Omental fat pad (tissue), 4 donors: ENCODE measurements around the gene HAUS6. TPM values are rescaled to one million over a fixed set of nuclear protein-coding genes. Genes with fewer than 3 reads are reported as not detected.
"Not testable (repeated sequence)": the region's sequence is repeated elsewhere in the genome, so short reads cannot be mapped to it uniquely, and the experiment has no call there.

Experiments
- ATAC-seq: fragments of 150-250 bp; one replicate; pipeline ENCODE4 v1.9.1; 2016; ENCODE audit warnings: mild to moderate bottlenecking, moderate library complexity; ENCODE audit not compliant: low FRiP score
- DNase-seq: peaks from one replicate; pipeline ENCODE4 v3.0.0-alpha.2; 2019; ENCODE audit warnings: low spot score
- total RNA-seq, 4 donors: library from RNA; depleted of rRNA; stranded (reverse); fragments of >200 nt; gene quantifications; one replicate each; pipeline ENCODE4 v1.1.0, GENCODE V29; 2016
- TF ChIP-seq, protein P1 (sequence below), 3 donors: fragments of 450-650 bp; IDR thresholded peaks; one replicate each; pipeline ENCODE4 v1.5.1; 2016 to 2017; ENCODE audit warnings: antibody characterized with exemption in 3 of 3, mild to moderate bottlenecking in 3 of 3, moderate library complexity in 2 of 3

Gene HAUS6
- total RNA-seq, 4 donors from 2014 or later: 7.5 to 14.7 (median 9.7) TPM

GRCh38 chr9:19101203-19101602, 1.5 kb downstream of the HAUS6 start:
- ATAC-seq: no peak
- DNase-seq: no peak
- TF ChIP-seq, protein P1, sequence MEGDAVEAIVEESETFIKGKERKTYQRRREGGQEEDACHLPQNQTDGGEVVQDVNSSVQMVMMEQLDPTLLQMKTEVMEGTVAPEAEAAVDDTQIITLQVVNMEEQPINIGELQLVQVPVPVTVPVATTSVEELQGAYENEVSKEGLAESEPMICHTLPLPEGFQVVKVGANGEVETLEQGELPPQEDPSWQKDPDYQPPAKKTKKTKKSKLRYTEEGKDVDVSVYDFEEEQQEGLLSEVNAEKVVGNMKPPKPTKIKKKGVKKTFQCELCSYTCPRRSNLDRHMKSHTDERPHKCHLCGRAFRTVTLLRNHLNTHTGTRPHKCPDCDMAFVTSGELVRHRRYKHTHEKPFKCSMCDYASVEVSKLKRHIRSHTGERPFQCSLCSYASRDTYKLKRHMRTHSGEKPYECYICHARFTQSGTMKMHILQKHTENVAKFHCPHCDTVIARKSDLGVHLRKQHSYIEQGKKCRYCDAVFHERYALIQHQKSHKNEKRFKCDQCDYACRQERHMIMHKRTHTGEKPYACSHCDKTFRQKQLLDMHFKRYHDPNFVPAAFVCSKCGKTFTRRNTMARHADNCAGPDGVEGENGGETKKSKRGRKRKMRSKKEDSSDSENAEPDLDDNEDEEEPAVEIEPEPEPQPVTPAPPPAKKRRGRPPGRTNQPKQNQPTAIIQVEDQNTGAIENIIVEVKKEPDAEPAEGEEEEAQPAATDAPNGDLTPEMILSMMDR (IDR thresholded peaks at IDR 0.05): no peak

- DNase-seq, ATAC-seq: not testable (repeated sequence)
Measured at GRCh38 chr9:19097431-19097830, 5.3 kb downstream of the HAUS6 start.

GRCh38 chr9:19087106-19088000, 15.4 kb downstream of the HAUS6 start:
- TF ChIP-seq, protein P1 (IDR thresholded peaks at IDR 0.05): no peak
- ATAC-seq (no peak), DNase-seq (no peak)

DNA sequence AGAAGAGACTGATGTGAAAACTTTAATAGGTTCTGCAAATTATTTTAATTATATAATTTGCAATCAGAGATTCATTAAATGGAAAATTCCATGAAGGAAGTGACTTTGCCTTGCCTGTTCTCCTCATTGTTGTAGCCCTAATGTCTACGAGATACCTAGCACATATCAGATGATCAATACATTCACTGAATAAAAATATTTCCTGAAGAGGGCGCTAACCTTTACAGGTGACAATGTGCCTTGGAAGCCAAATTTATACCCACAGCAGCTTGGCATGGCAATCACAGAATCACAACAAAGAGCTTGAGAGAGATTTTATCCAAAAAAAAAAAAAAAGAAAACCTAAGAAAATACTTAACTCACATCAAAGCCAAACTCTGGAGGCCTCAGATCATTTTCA, 17.4 kb downstream of the HAUS6 start:
- DNase-seq: no peak
- TF ChIP-seq, protein P1 (IDR thresholded peaks at IDR 0.05): no peak
- no peak for ATAC-seq

DNA sequence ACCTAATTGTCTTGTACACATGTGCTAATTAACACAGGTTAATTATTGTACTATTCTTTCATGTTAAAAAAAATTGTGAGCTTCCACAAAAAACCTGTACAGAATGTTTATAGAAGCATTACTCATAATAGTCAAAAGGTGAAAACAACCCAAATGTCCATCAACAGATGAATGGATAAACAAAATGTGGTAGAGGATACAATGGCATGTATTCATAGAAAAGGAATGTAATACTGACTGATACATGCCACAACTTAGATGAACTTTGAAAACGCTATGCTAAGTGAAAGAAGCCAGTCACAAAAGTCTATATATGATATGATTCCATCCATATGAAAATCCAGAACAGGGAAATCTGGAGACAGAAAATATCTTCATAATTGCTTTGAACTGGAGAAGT, 27.9 kb downstream of the HAUS6 start:
- ATAC-seq (no peak), DNase-seq (no peak)
- TF ChIP-seq, protein P1 (IDR thresholded peaks at IDR 0.05): no peak

GRCh38 chr9:19074229-19074628, 28.5 kb downstream of the HAUS6 start:
- no peak for ATAC-seq
- DNase-seq: no peak
- TF ChIP-seq, protein P1 (IDR thresholded peaks at IDR 0.05): no peak

DNA sequence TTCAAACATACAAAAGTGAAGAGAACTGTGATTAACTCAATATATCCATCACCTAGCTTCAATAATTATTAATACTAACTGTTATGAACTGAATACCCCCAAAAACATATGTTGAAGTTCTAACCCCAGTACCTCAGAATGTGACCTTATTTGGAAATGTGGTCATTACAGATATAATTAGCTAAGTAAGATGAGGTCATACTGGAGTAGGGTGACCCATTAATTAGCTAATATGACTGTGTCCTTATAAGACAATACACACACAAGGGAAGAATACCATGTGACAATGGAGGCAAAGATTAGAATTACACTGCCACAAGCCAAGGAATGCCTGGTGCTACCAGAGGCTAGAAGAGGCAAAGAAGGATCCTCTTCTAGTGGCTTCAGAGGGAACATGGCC, 45.7 kb downstream of the HAUS6 start:
- ATAC-seq (no peak), DNase-seq (no peak)
- TF ChIP-seq, protein P1 (IDR thresholded peaks at IDR 0.05): no peak
